Retinal pigment epithelial cell (primary cell): Measurements from ENCODE around the gene KIAA0040.
A peak's percentile ranks its signal among the peaks of the same experiment; 100 is the strongest.

Experiments used
- DNase-seq: peaks from one replicate; pipeline ENCODE4 v3.0.0-alpha.2; 2010; ENCODE audit warnings: low read depth
- H3K4me3 ChIP-seq: 2 replicates; pipeline ENCODE4 v1.5.1; 2011; ENCODE audit warnings: mild to moderate bottlenecking, low read length, control low read depth, moderate library complexity
- TF ChIP-seq, protein P1 (sequence below): conservative IDR thresholded peaks from 2 replicates; pipeline ENCODE4 v1.5.1; 2011; ENCODE audit warnings: low read depth, low read length, control low read depth, inconsistent platforms

The KIAA0040 gene

DNA sequence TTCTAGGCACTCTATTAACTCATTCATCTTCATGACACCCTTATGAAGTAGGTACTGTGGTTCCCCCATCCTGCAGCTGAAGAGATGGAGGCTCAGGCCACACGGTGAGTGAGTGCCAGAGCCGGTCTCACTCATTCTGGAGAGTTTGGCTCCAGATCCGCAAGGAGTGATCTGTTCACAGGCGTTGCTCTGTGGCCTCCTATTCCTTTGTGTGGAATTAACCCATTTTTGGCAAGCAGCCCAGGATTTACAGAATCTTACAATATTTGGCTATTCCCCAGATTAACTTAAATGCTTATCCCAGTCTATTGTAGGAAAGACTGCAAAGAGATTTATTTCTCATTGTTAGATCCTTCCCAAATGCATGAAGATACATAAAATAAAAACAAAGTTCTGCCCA, 29.6 kb downstream of the KIAA0040 start:
- TF ChIP-seq, protein P1, sequence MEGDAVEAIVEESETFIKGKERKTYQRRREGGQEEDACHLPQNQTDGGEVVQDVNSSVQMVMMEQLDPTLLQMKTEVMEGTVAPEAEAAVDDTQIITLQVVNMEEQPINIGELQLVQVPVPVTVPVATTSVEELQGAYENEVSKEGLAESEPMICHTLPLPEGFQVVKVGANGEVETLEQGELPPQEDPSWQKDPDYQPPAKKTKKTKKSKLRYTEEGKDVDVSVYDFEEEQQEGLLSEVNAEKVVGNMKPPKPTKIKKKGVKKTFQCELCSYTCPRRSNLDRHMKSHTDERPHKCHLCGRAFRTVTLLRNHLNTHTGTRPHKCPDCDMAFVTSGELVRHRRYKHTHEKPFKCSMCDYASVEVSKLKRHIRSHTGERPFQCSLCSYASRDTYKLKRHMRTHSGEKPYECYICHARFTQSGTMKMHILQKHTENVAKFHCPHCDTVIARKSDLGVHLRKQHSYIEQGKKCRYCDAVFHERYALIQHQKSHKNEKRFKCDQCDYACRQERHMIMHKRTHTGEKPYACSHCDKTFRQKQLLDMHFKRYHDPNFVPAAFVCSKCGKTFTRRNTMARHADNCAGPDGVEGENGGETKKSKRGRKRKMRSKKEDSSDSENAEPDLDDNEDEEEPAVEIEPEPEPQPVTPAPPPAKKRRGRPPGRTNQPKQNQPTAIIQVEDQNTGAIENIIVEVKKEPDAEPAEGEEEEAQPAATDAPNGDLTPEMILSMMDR, result no peak
- H3K4me3 ChIP-seq, result no peak overlapping the region
- DNase-seq, result peak; percentile 4

DNA sequence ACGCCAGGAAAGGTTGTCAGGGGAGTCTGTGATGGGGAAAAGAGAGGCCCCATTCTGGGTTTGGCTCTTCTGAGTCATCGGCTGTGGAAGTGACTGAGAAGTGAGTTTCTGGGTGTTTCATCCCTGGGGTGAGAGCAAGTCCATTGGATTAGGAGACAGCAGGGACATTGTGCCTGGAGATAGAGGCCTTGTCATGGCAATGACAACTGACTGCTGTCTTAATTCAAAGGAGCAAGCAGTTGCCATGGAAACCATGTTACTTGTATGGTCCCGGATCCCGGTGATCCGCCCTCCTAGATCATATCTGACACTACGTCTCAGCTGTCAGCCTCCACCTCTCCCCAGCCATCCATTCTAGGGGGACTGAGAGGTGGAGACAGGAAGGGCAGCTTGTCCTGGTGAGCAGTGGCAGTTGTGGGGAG, 34.4 kb downstream of the KIAA0040 start:
- H3K4me3 ChIP-seq, result no peak overlapping the region
- TF ChIP-seq, protein P1, result no peak
- DNase-seq, result no peak

DNA sequence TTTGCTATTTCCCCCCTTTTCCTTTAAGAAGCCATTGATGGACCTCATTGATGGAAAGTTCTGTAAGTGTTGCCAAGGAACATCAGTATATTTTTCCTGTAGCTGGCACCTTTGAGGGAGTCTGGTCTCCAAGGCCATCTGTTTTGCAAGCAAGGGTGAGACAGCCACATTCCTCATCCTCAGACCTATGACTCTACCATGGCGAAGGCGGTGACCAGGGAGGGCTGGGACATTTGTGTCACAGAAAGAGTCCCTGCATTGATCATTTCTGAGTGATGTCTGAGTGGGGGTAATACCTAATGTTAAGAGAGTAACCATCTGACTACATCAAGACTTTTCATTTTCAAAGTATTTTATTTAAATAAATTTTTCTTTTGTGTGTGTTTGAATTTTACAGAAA, 35.4 kb downstream of the KIAA0040 start:
- TF ChIP-seq, protein P1, result no peak
- H3K4me3 ChIP-seq, result no peak overlapping the region
- no peak for DNase-seq

DNA sequence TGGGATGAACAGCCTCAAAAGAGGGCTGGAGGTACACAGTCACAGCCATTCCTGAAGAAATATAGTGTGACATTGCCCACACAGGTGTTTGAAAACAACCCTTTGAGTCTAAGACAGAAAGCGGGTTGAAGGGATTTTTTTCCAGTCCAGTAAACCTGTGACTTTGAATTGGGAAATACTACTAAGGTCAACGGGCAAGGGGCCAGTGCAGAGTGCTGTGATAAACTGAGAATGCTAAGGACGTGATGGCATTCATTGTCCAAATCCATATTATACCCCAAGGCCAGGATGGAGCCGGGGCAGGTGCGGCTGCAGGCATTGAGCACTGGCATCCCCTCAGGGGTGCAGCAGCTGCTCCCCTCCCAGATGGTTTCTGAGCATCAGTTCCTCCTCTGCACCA, 36.6 kb downstream of the KIAA0040 start:
- TF ChIP-seq, protein P1, result no peak
- H3K4me3 ChIP-seq, result no peak overlapping the region
- no peak for DNase-seq

DNA sequence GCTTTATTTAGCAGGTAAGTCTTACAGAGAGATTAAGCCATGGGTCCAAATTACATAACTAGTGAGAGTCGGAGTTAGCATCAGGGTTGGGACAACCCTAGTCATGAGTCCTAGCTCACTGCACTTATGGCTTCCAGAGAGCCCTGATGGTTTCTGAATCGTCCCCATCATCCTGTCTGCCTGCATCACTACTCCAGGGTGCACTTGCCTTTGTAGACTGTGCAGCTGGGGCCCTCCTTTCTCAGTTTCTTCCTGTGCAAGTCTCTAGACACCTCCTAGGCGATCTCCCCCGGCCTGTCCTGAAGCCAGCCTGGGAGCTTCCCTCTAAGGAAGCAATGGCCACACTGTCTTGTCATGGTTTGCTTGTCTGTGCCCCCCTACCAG, 37.1 kb downstream of the KIAA0040 start:
- H3K4me3 ChIP-seq, result no peak overlapping the region
- no peak for DNase-seq
- TF ChIP-seq, protein P1, result no peak

DNA sequence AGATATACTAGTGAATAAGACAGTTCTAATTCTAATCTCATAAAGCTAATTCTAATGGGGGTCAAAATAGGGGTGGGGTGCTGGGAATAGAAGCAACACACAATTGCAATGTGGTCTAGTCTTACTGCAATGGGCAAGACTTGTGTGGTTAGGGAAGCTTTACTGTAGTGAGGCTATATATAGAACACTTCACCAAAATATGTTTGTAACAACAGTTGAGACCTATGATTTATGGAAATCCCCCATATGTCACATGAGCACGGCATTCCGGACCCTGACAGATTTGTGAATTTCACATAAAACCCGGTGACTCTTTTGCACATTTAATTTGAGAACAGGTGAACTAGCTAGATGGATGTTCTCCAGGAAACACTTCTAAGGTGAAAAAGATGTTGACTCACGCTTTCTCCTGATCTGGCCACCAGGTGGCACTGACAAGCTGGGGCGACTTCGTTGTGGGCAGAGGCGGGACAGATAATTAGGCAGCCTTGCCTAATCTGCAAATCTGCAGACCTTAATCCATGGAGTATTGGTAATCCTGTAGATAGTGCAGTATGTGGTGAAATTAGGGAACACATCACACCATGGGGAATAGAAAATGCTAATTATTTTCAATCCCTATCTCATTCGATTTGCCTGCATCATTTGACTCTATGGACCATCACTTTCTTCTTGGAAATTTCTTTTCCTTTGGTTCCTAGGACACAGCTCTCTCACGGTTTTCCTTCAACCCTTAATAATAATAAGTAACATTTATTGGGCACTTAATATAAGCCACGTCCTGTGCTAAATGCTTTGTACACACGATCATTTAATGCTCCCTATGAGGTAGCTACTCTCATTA, 37.7 kb downstream of the KIAA0040 start:
- DNase-seq, result peak; percentile 7
- H3K4me3 ChIP-seq, result no peak overlapping the region
- TF ChIP-seq, protein P1, result peak; percentile 93

DNA sequence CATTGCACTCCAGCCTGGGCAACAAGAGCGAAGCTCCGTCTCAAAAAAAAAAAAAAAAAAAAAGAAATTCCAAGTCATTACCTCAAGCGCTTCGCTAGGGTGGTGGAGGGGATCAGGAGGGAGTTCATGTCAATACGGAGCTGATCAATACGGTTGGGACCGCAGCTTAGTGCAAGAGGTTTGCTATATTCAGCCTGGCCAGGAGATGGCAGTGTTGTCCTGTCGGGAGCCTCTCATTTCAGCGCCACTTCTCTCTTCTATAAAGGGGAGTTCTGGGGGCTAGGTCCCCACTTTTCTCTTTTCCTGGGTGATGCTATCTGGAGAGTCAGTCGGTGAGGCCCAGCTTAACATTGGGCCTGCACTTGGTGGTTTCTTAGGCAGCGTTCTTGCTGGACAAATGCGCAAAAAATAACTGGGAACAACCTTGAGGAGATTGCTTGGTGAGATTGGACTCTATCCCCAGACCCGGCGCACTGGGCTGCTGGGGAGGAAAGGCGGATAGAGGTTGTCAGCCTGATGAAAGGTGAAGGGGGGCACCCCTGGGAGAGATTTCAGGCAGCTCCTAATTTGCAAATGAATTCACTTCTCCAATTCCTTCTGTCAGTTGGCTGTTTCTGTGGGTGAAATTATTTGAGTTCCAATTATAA, 40.4 kb downstream of the KIAA0040 start:
- H3K4me3 ChIP-seq, result no peak overlapping the region
- TF ChIP-seq, protein P1, result peak; percentile 93
- DNase-seq, result no peak
